ENCODE results near the gene SRSF2.

Gene SRSF2

GRCh38 chr17:76686538-76687297 is 50.4 kb downstream of the SRSF2 start:
- DNase-seq (ENCODE audit: low read depth) = no peak
- no peak for TF ChIP-seq CTCF (IDR thresholded peaks at IDR 0.05; ENCODE audit: low read depth, low read length, missing control alignments)

GRCh38 chr17:76685846-76686245 is 51.3 kb downstream of the SRSF2 start:
- TF ChIP-seq CTCF (IDR thresholded peaks at IDR 0.05; ENCODE audit: low read depth, low read length, missing control alignments) = no peak
- no peak overlapping the region for H3K4me3 ChIP-seq (ENCODE audit: low read depth, low read length)
- no peak for DNase-seq (ENCODE audit: low read depth)

More at GRCh38 chr17:76686538-76687297, 50.4 kb downstream of the SRSF2 start:
- H3K4me3 ChIP-seq (ENCODE audit: low read depth, low read length) = no peak overlapping the region

- DNase-seq (ENCODE audit: low read depth) = no peak
- TF ChIP-seq CTCF (IDR thresholded peaks at IDR 0.05; ENCODE audit: low read depth, low read length, missing control alignments) = no peak
- H3K4me3 ChIP-seq (ENCODE audit: low read depth, low read length) = no peak overlapping the region
Observed at GRCh38 chr17:76685366-76685765, 51.8 kb downstream of the SRSF2 start.

GRCh38 chr17:76684756-76685155 is 52.4 kb downstream of the SRSF2 start:
- DNase-seq (ENCODE audit: low read depth) = no peak
- TF ChIP-seq CTCF (IDR thresholded peaks at IDR 0.05; ENCODE audit: low read depth, low read length, missing control alignments) = no peak
- H3K4me3 ChIP-seq (ENCODE audit: low read depth, low read length) = no peak overlapping the region
